ENCODE measurements around the gene DISC1. TPM values are rescaled to one million over a fixed set of nuclear protein-coding genes. Genes with fewer than 3 reads are reported as not detected.

DISC1 gene
- total and polyA plus RNA-seq, 2 experiments from 2014 or later: 0.43 to 1.2 TPM

- Histone ChIP-seq H3F3A (ENCODE audit: insufficient read depth) (no peaks in the 10 kb centered on the region), H3K27me3 (replicated peaks; ENCODE audit: insufficient read depth) (no peaks in the 10 kb centered on the region), H4K20me1 (ENCODE audit: insufficient read depth) (no peaks in the 10 kb centered on the region), H3K4me3 (no peak overlapping the region), H3K4me1 (ENCODE audit: insufficient read depth) (no peaks in the 10 kb centered on the region), H3K9ac (no peak overlapping the region), H3K4me2 (ENCODE audit: unreplicated experiment) (no peak overlapping the region), H3K9me2 (ENCODE audit: insufficient read depth) (no peaks in the 10 kb centered on the region), H3K27ac (no peak overlapping the region), H3K9me3 (ENCODE audit: low read depth) (no peaks in the 10 kb centered on the region), H3K79me2 (ENCODE audit: insufficient read depth) (no peaks in the 10 kb centered on the region), H2AFZ (no peak overlapping the region), H3K36me3 (ENCODE audit: low read depth) (no peaks in the 10 kb centered on the region)
- TF ChIP-seq EZH2 (IDR thresholded peaks at IDR 0.05; ENCODE audit: insufficient read depth, poor library complexity, severe bottlenecking): no peak
- no peak for TF ChIP-seq EZH2phosphoT487 (IDR thresholded peaks at IDR 0.05; ENCODE audit: insufficient read depth, low read depth)
- no peak for DNase-seq
- in situ Hi-C loops (cut with MboI): no loop called here
- 38 to 54% methylated on average over 4 of the region's 4 CpGs for WGBS, 2 experiments (ENCODE audit: low coverage in 1 of 2, low lambda C conversion rate in 2 of 2, missing lambda C conversion rate in 2 of 2)
These were observed 59.8 kb downstream of the DISC1 start for GRCh38 chr1:231686384-231686783.

- in situ Hi-C loops (cut with MboI): no loop called here
These were observed 62.4 kb downstream of the DISC1 start for GRCh38 chr1:231688989-231689388.

GRCh38 chr1:231690059-231690458 lies 63.5 kb downstream of the DISC1 start:
- Histone ChIP-seq H3K79me2 (ENCODE audit: insufficient read depth) (no peaks in the 10 kb centered on the region), H3K4me3 (no peak overlapping the region), H3K9ac (no peak overlapping the region), H3K4me1 (ENCODE audit: insufficient read depth) (no peaks in the 10 kb centered on the region), H3K9me3 (ENCODE audit: low read depth) (no peaks in the 10 kb centered on the region), H3K9me2 (ENCODE audit: insufficient read depth) (no peaks in the 10 kb centered on the region), H3F3A (ENCODE audit: insufficient read depth) (no peaks in the 10 kb centered on the region), H4K20me1 (ENCODE audit: insufficient read depth) (no peaks in the 10 kb centered on the region), H3K36me3 (ENCODE audit: low read depth) (no peaks in the 10 kb centered on the region), H3K27me3 (replicated peaks; ENCODE audit: insufficient read depth) (no peaks in the 10 kb centered on the region), H3K27ac (no peak overlapping the region), H2AFZ (no peak overlapping the region), H3K4me2 (ENCODE audit: unreplicated experiment) (no peak overlapping the region)
- no peak for TF ChIP-seq EZH2 (IDR thresholded peaks at IDR 0.05; ENCODE audit: insufficient read depth, poor library complexity, severe bottlenecking)
- no peak for TF ChIP-seq EZH2phosphoT487 (IDR thresholded peaks at IDR 0.05; ENCODE audit: insufficient read depth, low read depth)
- DNase-seq: no peak
- in situ Hi-C loops (cut with MboI): no loop called here
- 69 to 77% methylated on average over 9 of the region's 9 CpGs for WGBS, 2 experiments (ENCODE audit: low coverage in 1 of 2, low lambda C conversion rate in 2 of 2, missing lambda C conversion rate in 2 of 2)

More at GRCh38 chr1:231688989-231689388, 62.4 kb downstream of the DISC1 start:
- Histone ChIP-seq H3K9ac (no peak overlapping the region), H3F3A (ENCODE audit: insufficient read depth) (no peaks in the 10 kb centered on the region), H2AFZ (no peak overlapping the region), H3K9me2 (ENCODE audit: insufficient read depth) (no peaks in the 10 kb centered on the region), H3K36me3 (ENCODE audit: low read depth) (no peaks in the 10 kb centered on the region), H3K27me3 (replicated peaks; ENCODE audit: insufficient read depth) (no peaks in the 10 kb centered on the region), H3K9me3 (ENCODE audit: low read depth) (no peaks in the 10 kb centered on the region), H3K27ac (no peak overlapping the region), H4K20me1 (ENCODE audit: insufficient read depth) (no peaks in the 10 kb centered on the region), H3K4me1 (ENCODE audit: insufficient read depth) (no peaks in the 10 kb centered on the region), H3K4me2 (ENCODE audit: unreplicated experiment) (no peak overlapping the region), H3K79me2 (ENCODE audit: insufficient read depth) (no peaks in the 10 kb centered on the region), H3K4me3 (no peak overlapping the region)
- no peak for DNase-seq
- TF ChIP-seq EZH2phosphoT487 (IDR thresholded peaks at IDR 0.05; ENCODE audit: insufficient read depth, low read depth) (no peak), EZH2 (IDR thresholded peaks at IDR 0.05; ENCODE audit: insufficient read depth, poor library complexity, severe bottlenecking) (no peak)
- WGBS, 2 experiments (ENCODE audit: low coverage in 1 of 2, low lambda C conversion rate in 2 of 2, missing lambda C conversion rate in 2 of 2): 50 to 54% methylated on average over 4 of the region's 4 CpGs

GRCh38 chr1:231691618-231692259 lies 65.1 kb downstream of the DISC1 start:
- no peak overlapping the region for H3K4me3 ChIP-seq
- H3K79me2 ChIP-seq (ENCODE audit: insufficient read depth): no peaks in the 10 kb centered on the region
- no peak overlapping the region for H3K9ac ChIP-seq
- no peaks in the 10 kb centered on the region for H4K20me1 ChIP-seq (ENCODE audit: insufficient read depth)
- TF ChIP-seq EZH2phosphoT487 (IDR thresholded peaks at IDR 0.05; ENCODE audit: insufficient read depth, low read depth): no peak
- no peak for TF ChIP-seq EZH2 (IDR thresholded peaks at IDR 0.05; ENCODE audit: insufficient read depth, poor library complexity, severe bottlenecking)
- no peaks in the 10 kb centered on the region for H3K27me3 ChIP-seq (replicated peaks; ENCODE audit: insufficient read depth)
- no peak for DNase-seq
- H3F3A ChIP-seq (ENCODE audit: insufficient read depth): no peaks in the 10 kb centered on the region
- H3K9me3 ChIP-seq (ENCODE audit: low read depth): no peaks in the 10 kb centered on the region
- H3K9me2 ChIP-seq (ENCODE audit: insufficient read depth): no peaks in the 10 kb centered on the region
- WGBS, 2 experiments (ENCODE audit: low coverage in 1 of 2, low lambda C conversion rate in 2 of 2, missing lambda C conversion rate in 2 of 2): 76 to 79% methylated on average over 17 of the region's 17 CpGs
- H3K4me2 ChIP-seq (ENCODE audit: unreplicated experiment): no peak overlapping the region
- H3K4me1 ChIP-seq (ENCODE audit: insufficient read depth): no peaks in the 10 kb centered on the region
- H2AFZ ChIP-seq: no peak overlapping the region
- no peak overlapping the region for H3K27ac ChIP-seq
- in situ Hi-C loops (cut with MboI): no loop called here
- no peaks in the 10 kb centered on the region for H3K36me3 ChIP-seq (ENCODE audit: low read depth)

All from GM23248 (cell line).